Kidney tubule cell (primary cell): ENCODE measurements around the gene ARHGAP26.
A peak's percentile ranks its signal among the peaks of the same experiment; 100 is the strongest.
"Not testable (repeated sequence)": the region's sequence is repeated elsewhere in the genome, so short reads cannot be mapped to it uniquely, and the experiment has no call there.

Source experiments
- DNase-seq: peaks from one replicate; pipeline ENCODE4 v3.0.0-alpha.2; 2018; ENCODE audit warnings: low spot score

The ARHGAP26 gene

GRCh38 chr5:142904416-142904815, 134.2 kb downstream of the ARHGAP26 start:
- peak; percentile 88 for DNase-seq

DNA sequence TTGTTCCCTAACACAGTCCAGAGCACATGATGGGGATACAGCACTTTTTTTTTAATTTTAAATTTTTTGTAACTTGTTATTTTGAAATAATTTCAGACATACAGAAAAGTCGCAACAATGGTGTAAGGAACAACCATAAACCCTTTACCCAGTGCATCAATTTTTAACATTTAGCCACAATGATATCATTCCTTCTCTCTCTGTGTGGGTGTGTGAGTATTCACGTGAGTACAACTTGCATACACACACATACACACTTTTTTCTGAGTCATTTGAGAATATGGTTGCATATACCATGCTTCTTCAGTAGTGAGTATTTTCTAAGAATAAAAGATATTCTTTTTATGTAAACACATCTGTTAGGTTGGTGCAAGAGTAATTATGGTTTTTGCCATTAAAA, 135.2 kb downstream of the ARHGAP26 start:
- DNase-seq: no peak

DNA sequence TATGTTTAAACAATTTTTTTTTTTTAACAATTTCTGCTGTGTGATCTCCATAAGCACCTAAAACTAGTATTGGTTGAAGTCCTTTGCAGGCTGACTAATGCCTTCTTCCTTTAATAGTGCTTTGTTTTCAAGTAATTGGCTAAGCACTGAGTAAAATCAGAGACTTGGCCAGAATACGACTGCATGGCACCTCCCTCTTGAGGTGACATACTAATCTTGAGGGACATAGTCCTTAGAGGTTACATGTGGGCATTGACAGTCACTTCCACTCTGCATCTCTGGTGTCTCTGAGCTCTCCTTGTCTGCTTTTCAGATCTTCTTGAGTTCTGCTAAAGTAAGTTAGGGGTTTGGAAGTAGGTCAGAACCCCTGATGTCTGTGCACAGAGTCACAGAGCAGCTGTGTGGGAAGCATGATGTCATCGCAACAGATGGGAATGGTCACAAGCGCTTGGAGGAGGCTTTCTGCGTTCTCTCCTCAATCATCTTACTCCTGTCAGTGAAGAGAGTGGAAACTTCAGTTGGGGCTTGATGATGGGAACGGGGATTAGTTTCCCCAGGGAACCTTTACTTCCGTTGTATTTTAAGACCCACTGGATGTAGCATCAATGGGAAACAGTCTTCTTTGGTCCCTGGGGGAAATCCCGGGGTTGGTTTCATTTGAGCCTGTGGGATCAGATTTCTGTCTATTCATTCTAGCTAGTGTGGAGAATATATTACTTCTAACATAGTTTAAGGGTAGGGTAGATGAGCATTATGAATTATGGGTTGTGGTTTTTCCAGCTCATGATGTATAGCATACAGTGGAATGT, 136.9 kb downstream of the ARHGAP26 start:
- DNase-seq: no peak

DNA sequence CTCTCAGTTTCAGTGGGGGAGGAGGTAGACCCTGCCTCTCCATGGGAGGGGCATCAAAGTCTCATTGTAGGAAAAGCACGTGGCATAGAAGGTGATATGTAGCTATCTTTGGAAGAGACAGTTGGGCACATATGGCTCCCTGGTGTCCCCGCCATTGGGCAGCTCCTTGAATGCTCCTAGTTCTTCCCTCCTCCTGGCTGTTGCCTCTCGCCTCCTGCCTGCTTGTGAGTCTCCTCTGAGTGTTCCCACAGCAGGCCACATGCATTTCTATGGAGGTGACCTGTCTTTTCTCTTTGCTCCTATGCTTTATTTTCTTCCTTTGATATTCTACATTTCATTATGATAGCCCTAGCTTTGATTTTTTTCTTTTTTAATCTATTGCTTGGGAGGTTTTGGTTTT, 138.5 kb downstream of the ARHGAP26 start:
- no peak for DNase-seq

- no peak for DNase-seq
These were observed 140.0 kb downstream of the ARHGAP26 start for GRCh38 chr5:142910128-142910527.

GRCh38 chr5:142911170-142911569, 141.0 kb downstream of the ARHGAP26 start:
- no peak for DNase-seq

GRCh38 chr5:142911775-142912174, 141.6 kb downstream of the ARHGAP26 start:
- no peak for DNase-seq

DNA sequence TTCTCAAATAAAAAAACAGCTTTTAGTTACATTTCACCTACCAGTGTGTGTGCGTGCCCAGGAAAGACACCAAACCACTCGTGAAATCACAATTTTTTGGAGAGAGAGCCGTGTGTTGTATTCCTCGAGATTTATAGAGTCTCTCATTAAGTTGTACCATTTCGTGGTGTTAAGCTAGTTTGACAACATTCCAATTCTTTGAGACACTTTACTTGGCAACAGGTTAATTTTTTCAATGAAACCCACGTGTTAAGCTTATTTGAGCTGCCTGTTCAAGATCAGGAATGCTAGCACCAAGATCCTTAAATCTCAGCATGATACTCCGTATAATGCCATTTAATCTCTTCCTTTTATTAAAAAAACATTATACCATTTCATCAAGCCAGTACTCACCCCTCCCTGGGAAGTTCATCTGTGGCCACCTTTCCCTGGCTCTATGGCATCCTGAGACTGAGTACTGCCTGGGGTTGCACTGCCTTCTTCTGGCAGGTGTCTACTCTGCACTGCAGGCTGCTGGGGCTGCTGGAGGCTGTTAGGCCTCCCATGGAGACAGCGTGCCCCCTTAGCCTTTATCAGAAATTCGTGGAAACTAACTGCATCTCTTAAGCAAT, 143.7 kb downstream of the ARHGAP26 start:
- peak; percentile 38 for DNase-seq

GRCh38 chr5:142915038-142915437, 144.9 kb downstream of the ARHGAP26 start:
- no peak for DNase-seq

- peak; percentile 71 for DNase-seq
These were observed 145.7 kb downstream of the ARHGAP26 start for GRCh38 chr5:142915813-142916424.

- DNase-seq: no peak
These were observed 148.9 kb downstream of the ARHGAP26 start for GRCh38 chr5:142918959-142919635.

- no peak for DNase-seq
These were observed 150.9 kb downstream of the ARHGAP26 start for GRCh38 chr5:142920849-142921612.

DNA sequence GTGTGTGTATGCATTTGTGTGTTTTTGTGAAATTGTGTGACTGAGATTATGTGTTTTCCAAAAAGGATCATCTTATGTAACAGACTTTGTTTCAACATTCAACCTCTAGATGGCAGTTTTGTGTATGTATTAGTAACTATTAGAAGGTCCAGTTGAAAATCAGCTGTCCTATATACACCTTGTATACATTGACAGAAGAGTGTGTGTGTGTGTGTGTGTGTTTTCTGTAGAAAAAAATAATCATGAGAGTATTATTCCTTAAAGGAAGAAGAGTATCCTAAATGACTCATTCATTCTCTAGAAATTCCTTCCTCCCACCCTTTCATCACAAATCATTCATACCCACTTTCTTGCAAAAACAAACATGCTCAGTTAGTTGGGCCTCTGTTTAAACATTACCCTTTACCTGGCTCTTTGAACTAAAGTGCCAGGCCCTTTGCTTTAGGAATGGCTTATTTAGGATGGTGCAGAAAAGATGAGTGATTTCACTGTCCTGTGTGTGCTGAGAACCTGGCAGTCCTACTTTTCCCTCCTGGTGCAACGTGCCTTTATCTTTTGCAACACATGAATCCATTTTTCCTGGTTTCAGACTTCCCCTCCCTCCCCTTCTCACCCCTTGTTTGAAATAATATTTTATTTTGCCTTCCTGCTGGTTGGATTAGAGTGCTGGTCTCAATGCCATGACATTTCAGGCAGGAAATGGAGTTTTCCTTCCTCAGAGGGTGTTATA, 152.2 kb downstream of the ARHGAP26 start:
- peak; percentile 40 for DNase-seq

GRCh38 chr5:142924135-142924883, 154.1 kb downstream of the ARHGAP26 start:
- DNase-seq: no peak

- DNase-seq: peak; percentile 51
These were observed 155.6 kb downstream of the ARHGAP26 start for GRCh38 chr5:142925795-142926194.

GRCh38 chr5:142926549-142926948, 156.4 kb downstream of the ARHGAP26 start:
- DNase-seq: no peak

GRCh38 chr5:142928999-142929398, 158.8 kb downstream of the ARHGAP26 start:
- not testable (repeated sequence) for DNase-seq

- DNase-seq: no peak
These were observed 159.4 kb downstream of the ARHGAP26 start for GRCh38 chr5:142929587-142929986.

GRCh38 chr5:142930395-142931110, 160.4 kb downstream of the ARHGAP26 start:
- DNase-seq: no peak
